Measurements from ENCODE around the gene CBX5.
"Not testable (repeated sequence)": the region's sequence is repeated elsewhere in the genome, so short reads cannot be mapped to it uniquely, and the experiment has no call there.

CBX5 gene

DNA sequence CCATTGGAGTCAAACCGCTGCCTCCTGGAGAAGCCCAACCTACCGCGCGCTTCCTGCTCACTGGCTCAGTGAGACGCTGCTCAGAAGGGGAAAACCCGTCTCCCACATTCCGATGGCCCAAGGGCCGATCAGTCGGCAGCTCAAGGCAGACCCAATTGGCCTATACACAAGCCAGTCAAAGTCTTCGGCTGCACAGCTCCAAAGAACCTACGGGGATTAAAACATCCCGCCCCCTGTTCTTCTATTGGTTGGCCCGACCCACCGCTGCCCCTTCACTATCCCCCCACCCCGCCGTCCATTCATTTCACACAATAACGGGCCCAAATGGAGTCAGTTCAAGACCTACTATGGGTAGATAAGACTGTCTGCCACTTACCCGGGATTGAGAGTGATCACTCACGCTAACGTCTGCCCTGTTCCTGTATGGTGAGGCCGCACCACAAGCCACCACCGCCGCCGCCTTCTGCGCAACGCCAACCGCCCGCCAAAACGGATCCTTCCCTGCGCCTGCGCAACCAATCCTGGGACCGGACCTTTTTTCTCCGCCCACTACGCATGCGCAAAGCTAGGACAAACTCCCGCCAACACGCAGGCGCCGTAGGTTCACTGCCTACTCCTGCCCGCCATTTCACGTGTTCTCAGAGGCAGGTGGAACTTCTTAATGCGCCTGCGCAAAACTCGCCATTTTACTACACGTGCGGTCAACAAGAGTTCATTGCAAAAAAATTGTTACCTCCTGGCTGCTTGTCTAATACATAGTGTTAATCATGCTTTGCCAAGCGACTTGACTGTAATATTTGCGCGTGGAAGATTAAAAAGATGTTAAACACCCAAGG lies at the start of gene CBX5:
TSS of gene CBX5 (minus strand) at position 491 of the 836 bp plus-strand sequence. CDS start 22,472 bp downstream, outside the sequence.
- peak; percentile 95 to 100 (median 97) for DNase-seq
- intact Hi-C loops (cut with DNase I) = no loop called here

DNA sequence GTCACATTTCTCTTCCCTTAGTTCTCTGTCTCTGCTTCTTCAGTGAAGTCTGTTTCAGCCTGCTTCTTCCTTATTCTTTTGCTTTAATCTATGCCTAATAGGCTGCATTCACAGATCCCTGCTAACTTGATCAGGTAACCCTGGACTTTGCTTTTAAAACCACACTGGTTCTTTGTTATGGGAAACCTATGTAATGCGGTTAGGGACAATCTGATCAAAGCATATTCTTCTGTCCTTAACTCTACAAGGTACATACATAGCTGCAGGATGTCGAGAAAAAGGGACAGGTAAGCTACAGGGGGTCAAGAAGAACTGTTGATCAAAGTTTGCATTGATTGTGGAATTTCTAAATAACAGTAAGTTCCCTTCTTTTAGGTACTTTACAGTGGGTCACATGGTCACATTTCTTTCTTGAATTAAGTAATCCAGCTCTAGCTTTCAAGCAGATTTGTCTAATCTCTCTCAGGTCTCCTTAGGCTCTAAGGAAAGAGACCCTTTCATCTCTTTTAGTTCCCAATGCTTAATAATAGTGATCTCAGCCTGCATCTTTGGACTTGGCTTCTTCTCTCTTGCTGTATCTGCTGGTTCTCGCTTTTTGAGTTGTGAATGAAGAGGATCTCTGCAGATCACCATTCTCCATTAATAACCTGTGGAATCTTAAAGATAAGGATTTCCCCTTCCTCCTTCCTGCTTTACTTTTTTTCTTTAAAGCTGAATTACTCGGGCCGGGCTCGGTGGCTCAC lies 48.8 kb upstream of the CBX5 start:
- DNase-seq = no peak
- intact Hi-C loops (cut with DNase I) = loop anchor here (10.0 kb wide), 1 partner anchor 74 kb away; no protein-coding TSS in a partner anchor

DNA sequence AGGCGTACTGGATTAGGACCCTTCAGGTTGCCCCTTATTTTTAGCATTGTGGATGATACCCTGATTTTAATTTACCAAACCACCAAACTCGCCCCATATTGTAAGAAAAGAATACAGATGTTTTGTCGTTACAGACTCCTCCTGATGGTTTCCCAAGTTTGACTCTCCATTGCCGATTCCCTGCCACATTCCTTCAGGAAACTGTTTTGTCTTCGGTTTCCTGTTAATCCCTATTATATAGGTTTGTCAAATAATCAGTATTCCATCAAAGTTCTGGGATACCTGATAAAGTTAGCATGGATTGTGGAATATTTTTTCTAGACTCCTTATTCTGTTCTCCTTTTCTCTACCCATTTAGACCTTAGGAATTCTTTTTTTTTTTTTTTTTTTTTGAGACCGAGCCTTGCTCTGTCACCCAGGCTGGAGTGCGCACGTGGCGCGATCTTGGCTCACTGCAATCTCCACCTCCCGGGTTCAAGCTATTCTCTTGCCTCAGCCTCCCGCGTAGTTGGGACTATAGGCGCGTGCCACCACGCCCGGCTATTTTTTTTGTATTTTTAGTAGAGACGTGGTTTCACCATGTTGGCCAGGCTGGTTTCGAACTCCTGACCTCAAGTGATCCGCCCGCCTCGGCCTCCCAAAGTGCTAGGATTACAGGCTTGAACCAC lies 45.7 kb upstream of the CBX5 start:
- DNase-seq = not testable (repeated sequence)
- intact Hi-C loops (cut with DNase I) = loop anchor here (1.0 to 10.0 kb wide), 2 partner anchors 34 to 71 kb away; no protein-coding TSS in a partner anchor

DNA sequence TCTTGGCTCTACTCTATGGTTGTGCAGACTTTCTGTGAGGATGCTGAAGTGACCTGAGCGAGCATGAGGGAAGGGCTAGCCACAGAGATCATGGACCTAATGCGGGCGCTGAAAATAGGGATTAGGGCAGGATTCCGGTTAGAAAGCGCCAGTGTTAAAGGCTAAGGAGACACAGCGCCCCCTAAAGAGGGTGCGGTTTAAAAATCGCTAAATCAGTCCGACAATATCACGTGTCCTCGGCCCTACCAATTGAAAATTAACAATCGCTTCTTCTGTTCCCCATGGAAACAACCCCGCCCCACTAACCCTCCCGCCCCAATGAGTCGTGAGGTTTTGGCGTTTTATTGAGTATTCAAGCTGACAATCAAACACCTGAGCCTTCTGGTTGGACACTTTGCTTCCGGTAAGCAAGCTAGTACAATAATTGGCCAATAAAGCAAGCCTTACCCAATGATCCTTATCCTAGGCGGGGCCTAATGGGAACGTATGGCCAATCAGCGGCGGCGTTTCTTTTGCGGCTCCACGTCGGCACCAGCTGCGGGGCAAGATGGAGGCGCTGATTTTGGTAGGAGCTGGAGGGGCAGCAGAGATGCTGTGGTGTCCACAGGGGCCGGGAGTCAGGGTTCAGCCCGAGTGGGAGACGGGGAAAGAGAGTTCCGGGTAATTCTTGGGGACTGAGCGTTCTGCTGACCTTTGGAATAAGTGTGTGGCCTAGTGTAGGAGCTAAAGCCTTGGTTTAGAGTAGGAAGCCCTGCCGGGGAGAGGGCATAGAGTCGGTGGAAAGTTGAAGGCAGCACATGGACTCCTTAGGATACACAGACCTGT lies 44.9 kb upstream of the CBX5 start, which contains the start of gene COPZ1:
TSS of gene COPZ1 (plus strand) at position 515 of the 825 bp plus-strand sequence. CDS start at position 548, 33 bp downstream.
- intact Hi-C loops (cut with DNase I) = loop anchor here (1.0 to 10.0 kb wide), 3 partner anchors 34 to 105 kb away; no protein-coding TSS in a partner anchor
- peak; percentile 91 to 99 (median 94) for DNase-seq

DNA sequence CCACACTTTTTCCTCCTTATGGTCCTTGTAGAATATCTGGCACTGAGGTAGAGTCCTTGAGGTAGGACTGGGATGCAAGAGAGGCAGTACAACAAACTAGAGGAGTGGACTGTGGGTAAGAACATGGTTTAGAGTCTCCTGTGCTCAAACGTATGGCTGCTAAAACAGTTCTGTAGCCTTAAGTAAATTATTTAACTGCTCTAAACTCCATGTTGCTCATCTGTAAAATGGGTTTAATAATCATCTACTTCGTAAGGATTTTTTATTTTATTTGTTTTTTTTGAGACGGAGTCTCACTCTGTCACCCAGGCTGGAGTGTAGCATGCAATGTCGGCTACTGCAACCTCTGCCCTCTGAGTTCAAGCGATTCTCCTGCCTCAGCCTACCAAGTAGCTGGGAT lies 41.4 kb upstream of the CBX5 start:
- no peak for DNase-seq
- intact Hi-C loops (cut with DNase I) = loop anchor here (10.0 kb wide), 1 partner anchor 67 kb away; no protein-coding TSS in a partner anchor

DNA sequence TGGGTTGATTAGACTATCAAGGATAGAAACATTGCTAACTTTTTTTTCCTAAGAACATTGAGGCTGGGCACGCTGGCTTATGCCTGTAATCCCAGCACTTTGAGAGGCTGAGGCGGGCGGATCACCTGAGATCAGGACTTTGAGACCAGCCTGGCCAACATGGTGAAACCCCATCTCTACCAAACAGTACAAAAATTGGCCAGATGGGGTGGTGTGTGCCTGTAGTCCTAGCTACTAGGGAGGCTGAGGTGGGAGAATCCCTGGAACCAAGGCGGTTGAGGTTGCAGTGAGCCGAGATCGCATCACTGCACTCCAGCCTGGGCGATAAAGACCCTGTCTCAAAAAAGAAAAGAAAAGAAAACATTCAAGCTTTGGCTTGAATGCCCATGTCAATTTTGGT lies 32.4 kb upstream of the CBX5 start:
- intact Hi-C loops (cut with DNase I); DNase-seq: not testable (repeated sequence)

DNA sequence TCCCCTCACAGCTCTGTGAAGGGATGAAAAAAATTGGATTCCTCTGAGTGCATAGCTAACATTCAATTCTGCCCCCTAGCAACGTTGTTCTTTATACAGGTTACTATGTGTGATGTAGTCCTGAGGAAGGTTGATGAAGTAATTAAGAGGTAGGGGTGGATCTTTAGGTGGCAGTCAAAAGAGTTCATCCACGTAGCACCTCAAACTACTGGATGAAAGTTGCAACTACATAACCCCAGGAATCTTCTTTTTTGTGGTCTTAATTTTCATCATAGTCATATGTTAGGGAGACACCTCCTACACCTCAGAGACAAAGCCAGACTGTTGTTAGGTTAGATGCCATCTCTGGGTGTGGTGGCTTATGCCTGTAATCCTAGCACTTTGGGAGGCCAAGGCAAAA lies 31.1 kb upstream of the CBX5 start:
- no peak for DNase-seq
- intact Hi-C loops (cut with DNase I) = no loop called here

DNA sequence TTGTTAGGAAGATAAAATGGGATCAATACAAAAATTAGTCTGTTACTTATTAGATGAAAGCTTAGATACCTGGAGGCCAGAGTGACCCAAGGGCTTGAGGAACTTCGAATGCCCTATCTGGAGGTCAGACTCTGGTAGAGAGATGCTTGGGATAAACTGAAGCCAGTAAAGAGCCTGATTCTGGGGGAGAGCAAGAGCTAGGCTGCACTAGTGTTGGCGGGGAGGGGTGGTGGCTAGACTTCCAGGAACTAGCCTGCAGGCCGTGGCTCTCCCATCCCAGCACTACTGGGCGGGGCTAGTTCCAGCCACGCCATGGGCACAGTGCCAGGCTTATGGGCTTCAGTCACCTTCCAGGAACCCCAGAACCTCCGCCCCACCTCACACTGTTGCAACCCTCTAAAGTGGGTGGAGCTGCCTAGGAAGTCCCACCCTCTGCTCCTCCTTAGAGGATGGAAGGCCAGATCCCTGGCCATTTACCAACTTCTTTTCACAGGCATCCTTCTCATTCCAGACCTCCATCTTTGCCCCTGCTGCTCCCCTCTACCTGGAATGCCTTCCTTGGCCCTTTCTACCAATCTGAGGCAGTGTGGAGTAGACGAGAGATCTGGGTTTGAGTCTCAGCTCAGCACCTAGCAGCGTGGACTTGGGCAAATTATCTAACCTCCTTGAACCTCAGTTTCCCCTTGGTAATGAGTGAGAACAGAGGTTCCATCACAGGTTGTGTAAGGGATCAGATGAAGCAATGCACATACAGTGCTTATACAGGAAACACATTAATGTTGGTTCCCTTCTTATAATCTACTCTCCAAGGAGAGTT lies 27.2 kb upstream of the CBX5 start:
- intact Hi-C loops (cut with DNase I) = no loop called here
- peak in 1 of 10 donors; percentile 88 for DNase-seq

DNA sequence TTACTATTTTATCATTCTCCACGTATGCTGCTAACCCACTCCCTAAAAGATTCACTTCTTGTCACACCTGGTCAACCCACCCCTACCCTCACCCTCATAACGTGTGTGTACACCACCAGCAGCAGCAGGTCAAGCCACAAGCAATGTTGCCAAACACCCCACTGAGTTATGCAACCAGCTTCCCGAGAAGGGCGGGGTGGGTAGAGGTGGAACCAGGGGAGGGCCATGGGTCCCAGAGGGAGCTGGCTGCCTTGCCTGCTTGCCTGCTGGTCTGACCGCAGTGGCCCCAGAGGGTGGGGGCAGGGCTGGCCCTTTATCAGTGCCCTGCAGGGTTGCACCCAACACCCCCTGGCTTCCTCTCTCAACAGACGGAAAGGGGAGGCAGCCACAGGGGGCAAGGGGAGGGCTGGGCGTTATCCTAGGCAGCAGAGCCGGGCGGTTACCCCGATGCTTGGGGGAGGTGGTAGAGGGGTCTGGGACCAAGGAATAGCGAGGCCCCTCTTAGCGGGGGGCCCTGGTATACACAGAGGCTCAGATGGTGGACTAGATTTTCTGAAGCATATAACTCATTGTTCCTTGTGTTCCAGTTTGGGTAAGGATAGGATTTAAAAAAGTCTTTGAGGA lies 24.4 kb upstream of the CBX5 start:
- intact Hi-C loops (cut with DNase I) = no loop called here
- DNase-seq = peak in 2 of 10 donors; percentile 25 to 85

DNA sequence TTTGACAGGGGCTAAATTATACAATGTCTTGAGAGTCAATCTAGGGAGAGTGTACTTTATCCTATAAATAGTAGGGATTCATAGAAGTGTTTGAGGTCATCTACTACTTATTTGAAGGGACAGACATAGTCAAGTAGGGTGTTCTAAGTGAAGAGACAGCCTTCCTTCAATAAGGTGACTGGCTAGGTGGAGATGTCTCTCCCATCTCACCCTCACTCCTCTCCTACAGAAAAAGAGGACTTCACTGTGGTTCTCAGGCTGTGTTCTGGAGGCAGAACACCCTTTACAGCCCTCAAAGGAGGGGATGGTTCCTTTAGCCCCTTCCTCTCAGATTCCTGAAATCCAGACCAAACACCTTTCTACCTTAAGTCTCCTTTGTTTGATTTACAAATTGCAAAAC lies 23.7 kb upstream of the CBX5 start:
- no peak for DNase-seq
- intact Hi-C loops (cut with DNase I) = no loop called here

DNA sequence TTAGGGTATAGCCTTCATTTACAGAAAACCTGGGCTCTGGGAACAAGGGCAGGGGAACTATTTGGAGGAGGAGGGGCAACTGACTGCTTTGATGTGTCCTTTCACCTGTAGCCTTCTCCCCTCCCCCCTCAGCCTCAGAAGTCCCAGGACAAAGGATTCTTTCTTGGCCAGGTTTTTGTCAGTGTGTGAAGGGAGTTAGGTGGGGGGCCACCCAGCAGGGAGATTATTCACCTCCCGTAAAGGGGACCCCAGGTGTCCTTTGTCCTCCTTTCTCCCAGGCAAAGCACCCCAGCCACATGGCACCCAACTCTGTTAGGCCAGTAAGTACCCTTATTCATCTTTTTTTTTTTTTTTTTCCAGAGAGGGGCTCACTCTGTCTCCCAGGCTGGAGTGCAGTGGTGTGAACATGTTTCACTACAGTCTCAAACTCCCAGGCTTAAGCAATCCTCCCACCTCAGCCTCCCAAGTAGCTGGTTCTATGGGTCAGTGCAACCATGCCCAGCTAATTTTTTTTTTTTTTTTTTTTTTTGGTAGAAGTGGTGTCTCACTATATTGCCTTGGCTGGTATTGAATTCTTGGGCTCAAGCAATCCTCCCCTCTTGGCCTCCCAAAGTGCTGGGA lies 21.6 kb upstream of the CBX5 start:
- DNase-seq = no peak
- intact Hi-C loops (cut with DNase I) = no loop called here

DNA sequence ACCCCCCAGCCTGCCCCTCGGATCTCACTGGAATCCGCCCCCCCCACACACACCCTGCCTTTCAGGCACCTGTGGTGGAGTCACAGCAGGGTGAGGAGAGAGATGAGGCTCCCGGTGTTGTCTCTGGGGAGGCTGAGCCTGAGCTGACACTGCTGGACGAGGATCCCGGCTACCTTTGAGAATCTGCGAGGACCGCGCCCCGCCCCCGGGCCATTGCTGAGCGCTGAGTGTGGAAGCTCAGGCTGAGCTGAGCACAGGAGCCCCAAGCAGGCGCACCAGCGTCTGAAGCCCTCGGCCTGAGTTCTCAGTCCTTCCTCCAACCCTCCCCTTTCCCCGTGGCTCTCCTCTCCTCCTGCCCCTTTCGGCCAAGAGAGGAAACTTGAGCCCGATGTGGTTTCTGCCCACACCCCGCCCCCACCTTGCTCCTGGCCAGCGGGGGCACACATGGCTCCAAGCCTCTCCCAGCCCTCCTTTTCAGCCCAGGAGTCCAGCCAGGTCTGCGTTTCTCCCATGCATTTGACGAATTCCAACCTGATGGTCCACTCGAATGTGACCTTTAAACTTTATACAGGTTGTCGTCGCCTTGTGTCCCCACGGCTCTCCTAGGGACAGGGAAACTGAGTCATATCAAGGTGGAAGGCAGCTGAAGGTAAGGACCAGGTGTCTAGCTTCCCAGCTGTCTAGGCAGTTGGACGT lies 21.0 kb upstream of the CBX5 start, which contains the start of gene NFE2:
TSS of gene NFE2 (minus strand) at position 284 of the 696 bp plus-strand sequence. CDS start 5,767 bp downstream, outside the sequence.
- DNase-seq = peak in 3 of 10 donors; percentile 24 to 87 (median 86)
- intact Hi-C loops (cut with DNase I) = no loop called here

DNA sequence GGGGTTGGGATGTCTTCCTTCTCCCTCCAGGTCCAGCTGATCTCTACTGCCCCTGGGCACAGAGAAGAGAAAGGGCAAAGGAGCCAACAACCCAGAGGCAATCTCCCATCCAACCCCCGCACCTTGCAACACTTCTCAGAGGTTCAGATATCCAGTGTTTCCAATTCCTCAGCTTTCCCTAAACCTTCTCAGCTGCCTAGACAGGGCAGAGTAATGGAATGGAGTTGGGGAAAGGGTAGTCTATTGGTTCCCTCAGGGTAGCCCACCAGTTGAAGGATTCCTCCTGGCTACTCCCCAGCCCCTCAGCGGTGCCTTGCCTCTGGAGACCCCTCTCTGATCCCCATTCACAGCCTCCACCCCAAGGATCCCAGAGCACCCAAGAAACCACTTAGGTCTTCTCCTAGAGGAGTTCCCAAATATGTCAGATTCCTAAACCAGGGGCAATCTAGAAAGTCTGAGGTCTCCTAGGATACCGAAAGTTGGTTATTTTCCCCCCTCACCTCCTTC lies 20.4 kb upstream of the CBX5 start:
- intact Hi-C loops (cut with DNase I) = no loop called here
- DNase-seq = no peak

DNA sequence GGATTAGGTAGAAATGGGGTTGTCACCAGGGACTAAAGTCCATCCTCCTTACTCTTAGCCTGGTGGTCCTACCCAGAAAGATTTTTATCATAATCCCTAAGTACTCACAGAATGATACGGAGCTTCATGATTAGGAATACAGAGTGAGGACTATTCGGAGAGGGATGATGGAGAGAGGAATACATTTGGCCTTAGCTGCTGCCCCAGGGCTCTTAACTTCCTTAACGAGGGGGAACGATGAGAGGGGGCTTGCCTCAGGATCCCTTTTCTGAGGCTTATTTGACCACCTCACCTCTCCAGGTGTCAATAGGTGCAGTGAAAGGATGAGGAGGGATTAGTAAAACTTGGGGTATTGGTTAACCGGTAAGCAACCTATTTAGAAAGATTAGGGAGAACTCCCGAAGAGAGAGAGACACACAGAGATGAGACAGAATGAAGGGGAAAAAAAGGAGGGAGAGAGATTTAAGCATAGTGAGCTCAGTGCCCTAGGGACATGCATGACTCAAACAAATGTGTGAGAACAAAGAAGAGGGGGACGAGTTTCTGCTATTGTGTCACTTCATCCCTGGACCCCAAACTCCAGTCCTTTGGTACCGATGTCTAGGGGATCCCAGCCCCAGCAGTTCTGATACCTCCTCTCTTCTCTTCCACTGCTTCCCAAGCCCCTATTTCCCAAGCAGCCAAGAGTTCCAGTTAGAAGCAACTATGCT lies 19.7 kb upstream of the CBX5 start:
- intact Hi-C loops (cut with DNase I) = no loop called here
- no peak for DNase-seq

DNA sequence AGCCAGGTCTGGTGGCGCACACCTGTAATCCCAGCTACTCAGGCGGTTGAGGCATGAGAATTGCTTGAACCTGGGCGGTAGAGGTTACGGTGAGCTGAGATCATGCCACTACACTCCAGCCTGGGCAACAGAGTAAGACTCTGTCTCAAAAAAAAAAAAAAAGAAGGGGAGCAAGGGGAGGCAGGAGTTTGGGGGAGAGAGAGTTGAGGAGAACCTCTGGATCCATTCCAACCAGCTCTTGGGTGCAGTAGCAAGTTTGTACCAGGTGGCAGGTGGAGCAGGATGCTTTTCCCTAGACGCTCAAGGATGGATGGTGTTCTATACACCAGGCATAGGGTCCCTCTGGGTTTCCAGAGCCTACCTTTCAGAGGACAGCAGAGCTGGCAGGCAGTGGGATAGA lies 19.0 kb upstream of the CBX5 start:
- DNase-seq = no peak
- intact Hi-C loops (cut with DNase I) = no loop called here

DNA sequence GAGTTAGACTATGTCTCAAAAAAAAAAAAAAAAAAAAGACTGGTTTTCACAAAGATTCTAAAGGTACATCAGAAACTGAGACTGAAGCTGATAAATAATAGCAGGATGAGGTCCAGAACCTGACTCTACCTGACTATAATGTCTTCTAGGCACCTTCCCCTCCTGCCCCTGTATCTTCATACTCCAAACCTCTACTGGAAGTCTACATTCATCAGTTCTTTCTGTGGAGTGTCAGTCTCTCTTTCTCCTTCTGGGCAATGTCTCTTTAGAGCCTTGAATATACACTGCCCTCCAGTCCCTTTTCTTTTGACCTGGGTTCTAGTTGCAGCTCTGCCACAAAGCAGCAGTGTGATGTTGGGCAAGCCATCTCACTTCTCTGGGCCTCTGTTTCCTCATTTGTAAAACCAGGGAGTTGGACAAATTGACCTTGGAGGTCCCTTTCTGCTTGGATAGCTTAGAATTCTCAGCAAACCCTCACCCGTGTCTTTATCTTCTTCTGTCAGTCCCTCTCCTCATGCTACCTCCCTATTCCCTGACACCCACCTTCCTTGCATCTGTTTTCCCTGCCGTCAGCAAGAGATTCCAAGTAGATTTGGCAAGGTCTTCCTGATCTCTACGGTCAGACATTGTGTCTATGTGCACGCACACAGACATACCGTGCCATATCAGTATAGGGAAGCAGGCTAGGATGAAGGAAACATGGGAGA lies 16.6 kb upstream of the CBX5 start:
- intact Hi-C loops (cut with DNase I) = no loop called here
- DNase-seq = no peak
